Measurements from ENCODE around the gene STPG1. TPM values are rescaled to one million over a fixed set of nuclear protein-coding genes. Genes with fewer than 3 reads are reported as not detected.

STPG1 gene
- total and polyA plus RNA-seq, 2 of the 13 experiments (the other 11 are each of a cell fraction or from before 2014, with no cell fraction given), result 3.4 to 4.3 TPM

DNA sequence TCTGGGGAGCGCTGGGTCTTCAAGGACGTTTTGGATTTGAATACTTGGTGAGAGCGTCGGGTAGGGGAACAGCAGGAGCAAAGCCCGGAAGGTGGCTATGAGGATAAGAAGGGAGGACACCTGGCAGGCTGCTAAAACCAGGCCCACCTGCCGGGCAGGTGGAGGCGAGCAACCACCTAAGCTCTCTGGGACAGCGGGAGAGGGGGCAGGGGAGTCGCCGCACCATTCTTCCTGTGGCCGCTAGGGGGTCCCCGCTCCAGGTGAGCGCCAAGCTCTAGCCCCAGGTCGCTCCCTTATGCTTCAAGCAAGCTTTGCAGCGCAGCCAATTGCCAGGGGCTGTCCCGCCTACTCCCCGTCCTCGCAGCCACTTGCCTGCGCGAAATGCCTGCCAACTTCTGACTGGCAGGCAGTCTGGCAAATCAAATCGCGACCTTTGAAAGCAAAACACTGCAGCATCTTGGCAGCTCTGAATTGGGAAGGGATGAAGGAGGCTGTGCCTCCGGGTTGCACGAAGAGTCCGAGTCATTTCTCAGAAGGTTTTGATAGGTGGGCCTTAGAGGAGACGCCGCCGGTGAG is 1.8 kb upstream of the STPG1 start, which contains the start of gene NIPAL3 (continued):
- TF ChIP-seq, protein P1, sequence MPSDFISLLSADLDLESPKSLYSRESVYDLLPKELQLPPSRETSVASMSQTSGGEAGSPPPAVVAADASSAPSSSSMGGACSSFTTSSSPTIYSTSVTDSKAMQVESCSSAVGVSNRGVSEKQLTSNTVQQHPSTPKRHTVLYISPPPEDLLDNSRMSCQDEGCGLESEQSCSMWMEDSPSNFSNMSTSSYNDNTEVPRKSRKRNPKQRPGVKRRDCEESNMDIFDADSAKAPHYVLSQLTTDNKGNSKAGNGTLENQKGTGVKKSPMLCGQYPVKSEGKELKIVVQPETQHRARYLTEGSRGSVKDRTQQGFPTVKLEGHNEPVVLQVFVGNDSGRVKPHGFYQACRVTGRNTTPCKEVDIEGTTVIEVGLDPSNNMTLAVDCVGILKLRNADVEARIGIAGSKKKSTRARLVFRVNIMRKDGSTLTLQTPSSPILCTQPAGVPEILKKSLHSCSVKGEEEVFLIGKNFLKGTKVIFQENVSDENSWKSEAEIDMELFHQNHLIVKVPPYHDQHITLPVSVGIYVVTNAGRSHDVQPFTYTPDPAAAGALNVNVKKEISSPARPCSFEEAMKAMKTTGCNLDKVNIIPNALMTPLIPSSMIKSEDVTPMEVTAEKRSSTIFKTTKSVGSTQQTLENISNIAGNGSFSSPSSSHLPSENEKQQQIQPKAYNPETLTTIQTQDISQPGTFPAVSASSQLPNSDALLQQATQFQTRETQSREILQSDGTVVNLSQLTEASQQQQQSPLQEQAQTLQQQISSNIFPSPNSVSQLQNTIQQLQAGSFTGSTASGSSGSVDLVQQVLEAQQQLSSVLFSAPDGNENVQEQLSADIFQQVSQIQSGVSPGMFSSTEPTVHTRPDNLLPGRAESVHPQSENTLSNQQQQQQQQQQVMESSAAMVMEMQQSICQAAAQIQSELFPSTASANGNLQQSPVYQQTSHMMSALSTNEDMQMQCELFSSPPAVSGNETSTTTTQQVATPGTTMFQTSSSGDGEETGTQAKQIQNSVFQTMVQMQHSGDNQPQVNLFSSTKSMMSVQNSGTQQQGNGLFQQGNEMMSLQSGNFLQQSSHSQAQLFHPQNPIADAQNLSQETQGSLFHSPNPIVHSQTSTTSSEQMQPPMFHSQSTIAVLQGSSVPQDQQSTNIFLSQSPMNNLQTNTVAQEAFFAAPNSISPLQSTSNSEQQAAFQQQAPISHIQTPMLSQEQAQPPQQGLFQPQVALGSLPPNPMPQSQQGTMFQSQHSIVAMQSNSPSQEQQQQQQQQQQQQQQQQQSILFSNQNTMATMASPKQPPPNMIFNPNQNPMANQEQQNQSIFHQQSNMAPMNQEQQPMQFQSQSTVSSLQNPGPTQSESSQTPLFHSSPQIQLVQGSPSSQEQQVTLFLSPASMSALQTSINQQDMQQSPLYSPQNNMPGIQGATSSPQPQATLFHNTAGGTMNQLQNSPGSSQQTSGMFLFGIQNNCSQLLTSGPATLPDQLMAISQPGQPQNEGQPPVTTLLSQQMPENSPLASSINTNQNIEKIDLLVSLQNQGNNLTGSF (CRISPR knock-in tag; IDR thresholded peaks at IDR 0.05), result no peak
- TF ChIP-seq PAX8 (CRISPR knock-in tag; IDR thresholded peaks at IDR 0.05; ENCODE audit: borderline replicate concordance) (no peak), IRF2 (CRISPR knock-in tag; IDR thresholded peaks at IDR 0.05) (peak; percentile 72; the same call in 1 of the 2 replicates), NRL (CRISPR knock-in tag; IDR thresholded peaks at IDR 0.05; ENCODE audit: borderline replicate concordance) (no peak), NFE2 (CRISPR knock-in tag; IDR thresholded peaks at IDR 0.05) (no peak), U2AF2 (IDR thresholded peaks at IDR 0.05; ENCODE audit: low read depth, low read length) (no peak), PHF5A (CRISPR knock-in tag; IDR thresholded peaks at IDR 0.05; ENCODE audit: low read depth, unreplicated experiment) (peak; percentile 86), ZMAT3 (CRISPR knock-in tag; conservative IDR thresholded peaks at IDR 0.05) (no peak), MZF1 (CRISPR knock-in tag; IDR thresholded peaks at IDR 0.05; ENCODE audit: borderline replicate concordance) (no peak), KDM6A (CRISPR knock-in tag; IDR thresholded peaks at IDR 0.05; ENCODE audit: low read depth) (no peak), SSRP1 (CRISPR knock-in tag; IDR thresholded peaks at IDR 0.05) (no peak), ZNF607 (CRISPR knock-in tag; IDR thresholded peaks at IDR 0.05; ENCODE audit: borderline replicate concordance) (no peak), TOE1 (CRISPR knock-in tag; IDR thresholded peaks at IDR 0.05) (no peak), EEA1 (CRISPR knock-in tag; IDR thresholded peaks at IDR 0.05; ENCODE audit: borderline replicate concordance) (no peak), SYNCRIP (IDR thresholded peaks at IDR 0.05; ENCODE audit: insufficient read depth, low read depth, low read length) (no peak), ZEB1 (IDR thresholded peaks at IDR 0.05; ENCODE audit: insufficient replicate concordance, low read depth) (peak; percentile 100)
- TF ChIP-seq, protein P2, sequence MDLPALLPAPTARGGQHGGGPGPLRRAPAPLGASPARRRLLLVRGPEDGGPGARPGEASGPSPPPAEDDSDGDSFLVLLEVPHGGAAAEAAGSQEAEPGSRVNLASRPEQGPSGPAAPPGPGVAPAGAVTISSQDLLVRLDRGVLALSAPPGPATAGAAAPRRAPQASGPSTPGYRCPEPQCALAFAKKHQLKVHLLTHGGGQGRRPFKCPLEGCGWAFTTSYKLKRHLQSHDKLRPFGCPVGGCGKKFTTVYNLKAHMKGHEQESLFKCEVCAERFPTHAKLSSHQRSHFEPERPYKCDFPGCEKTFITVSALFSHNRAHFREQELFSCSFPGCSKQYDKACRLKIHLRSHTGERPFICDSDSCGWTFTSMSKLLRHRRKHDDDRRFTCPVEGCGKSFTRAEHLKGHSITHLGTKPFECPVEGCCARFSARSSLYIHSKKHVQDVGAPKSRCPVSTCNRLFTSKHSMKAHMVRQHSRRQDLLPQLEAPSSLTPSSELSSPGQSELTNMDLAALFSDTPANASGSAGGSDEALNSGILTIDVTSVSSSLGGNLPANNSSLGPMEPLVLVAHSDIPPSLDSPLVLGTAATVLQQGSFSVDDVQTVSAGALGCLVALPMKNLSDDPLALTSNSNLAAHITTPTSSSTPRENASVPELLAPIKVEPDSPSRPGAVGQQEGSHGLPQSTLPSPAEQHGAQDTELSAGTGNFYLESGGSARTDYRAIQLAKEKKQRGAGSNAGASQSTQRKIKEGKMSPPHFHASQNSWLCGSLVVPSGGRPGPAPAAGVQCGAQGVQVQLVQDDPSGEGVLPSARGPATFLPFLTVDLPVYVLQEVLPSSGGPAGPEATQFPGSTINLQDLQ (CRISPR knock-in tag; IDR thresholded peaks at IDR 0.05), result no peak
- TF ChIP-seq, protein P3, sequence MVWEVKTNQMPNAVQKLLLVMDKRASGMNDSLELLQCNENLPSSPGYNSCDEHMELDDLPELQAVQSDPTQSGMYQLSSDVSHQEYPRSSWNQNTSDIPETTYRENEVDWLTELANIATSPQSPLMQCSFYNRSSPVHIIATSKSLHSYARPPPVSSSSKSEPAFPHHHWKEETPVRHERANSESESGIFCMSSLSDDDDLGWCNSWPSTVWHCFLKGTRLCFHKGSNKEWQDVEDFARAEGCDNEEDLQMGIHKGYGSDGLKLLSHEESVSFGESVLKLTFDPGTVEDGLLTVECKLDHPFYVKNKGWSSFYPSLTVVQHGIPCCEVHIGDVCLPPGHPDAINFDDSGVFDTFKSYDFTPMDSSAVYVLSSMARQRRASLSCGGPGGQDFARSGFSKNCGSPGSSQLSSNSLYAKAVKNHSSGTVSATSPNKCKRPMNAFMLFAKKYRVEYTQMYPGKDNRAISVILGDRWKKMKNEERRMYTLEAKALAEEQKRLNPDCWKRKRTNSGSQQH (CRISPR knock-in tag; IDR thresholded peaks at IDR 0.05; ENCODE audit: low read depth), result no peak
- TF ChIP-seq, protein P4, sequence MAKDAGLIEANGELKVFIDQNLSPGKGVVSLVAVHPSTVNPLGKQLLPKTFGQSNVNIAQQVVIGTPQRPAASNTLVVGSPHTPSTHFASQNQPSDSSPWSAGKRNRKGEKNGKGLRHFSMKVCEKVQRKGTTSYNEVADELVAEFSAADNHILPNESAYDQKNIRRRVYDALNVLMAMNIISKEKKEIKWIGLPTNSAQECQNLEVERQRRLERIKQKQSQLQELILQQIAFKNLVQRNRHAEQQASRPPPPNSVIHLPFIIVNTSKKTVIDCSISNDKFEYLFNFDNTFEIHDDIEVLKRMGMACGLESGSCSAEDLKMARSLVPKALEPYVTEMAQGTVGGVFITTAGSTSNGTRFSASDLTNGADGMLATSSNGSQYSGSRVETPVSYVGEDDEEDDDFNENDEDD (CRISPR knock-in tag; IDR thresholded peaks at IDR 0.05; ENCODE audit: borderline replicate concordance), result 0 out of 2 replicates have a peak, but pooled peaks have one; percentile 30

All from HepG2 (cell line).